HCT116 (cell line): ENCODE measurements around the gene HNRNPL. TPM values are rescaled to one million over a fixed set of nuclear protein-coding genes. Genes with fewer than 3 reads are reported as not detected.

Source experiments
- ATAC-seq: fragments of 200-7000 bp; cut with Tn5 transposase; 2 replicates; pipeline ENCODE4 v1.9.1; 2020; ENCODE audit warnings: mild to moderate bottlenecking, moderate library complexity
- BruUV-seq: library from RNA; stranded (reverse); fragments of 400-500 nt; replicated peaks from 2 replicates; lab custom pipeline; 2021; lab: Mats Ljungman, UMichigan
- CTCF ChIA-PET: fragments of 300-600 bp; sonication (Branson Sonifier 250); formaldehyde crosslinking; loops from one replicate; lab custom pipeline; 2021; ENCODE audit warnings: antibody characterized with exemption; lab: Charles Lee
- POLR2A ChIA-PET: fragments of 300-600, 350-600 bp; sonication (Branson Sonifier 250); formaldehyde crosslinking; loops from one replicate; lab custom pipeline; 2021; ENCODE audit warnings: antibody characterized with exemption; lab: Charles Lee
- RAD21 ChIA-PET, 2 experiments: fragments of 300-600 bp; sonication (Branson Sonifier 250); formaldehyde crosslinking; loops; one replicate each; lab custom pipeline; 2023; ENCODE audit warnings: low total read pairs in 2 of 2; ENCODE audit not compliant: uncharacterized antibody in 2 of 2, unreplicated experiment in 2 of 2, low non-redundant PET in 1 of 2; lab: Charles Lee
- DNase-seq: peaks from one replicate; pipeline ENCODE4 v3.0.0-alpha.2; 2010; ENCODE audit warnings: low read depth, low spot score
- H2AFZ ChIP-seq: fragments of 200-600 bp; shearing (Covaris generic), sonication (generic); 2 replicates; pipeline ENCODE4 v1.6.1; 2017; ENCODE audit warnings: low read depth, mixed run types, mixed read lengths, antibody characterized with exemption, low read length; ENCODE audit not compliant: poor library complexity, severe bottlenecking
- H3K27ac ChIP-seq: 2 replicates; pipeline ENCODE4 v1.5.1; 2012; ENCODE audit warnings: low read depth, low read length
- H3K27me3 ChIP-seq: fragments of 200-600 bp; sonication (generic); 2 replicates; pipeline ENCODE4 v1.6.1; 2016; ENCODE audit warnings: mixed run types, low read length, mixed read lengths; ENCODE audit not compliant: insufficient read depth
- H3K36me3 ChIP-seq, 2 experiments: fragments of 200-500 bp in 1 of 2; fragments of 200-600 bp in 1 of 2; sonication (Bioruptor generic) in 1 of 2; sonication (generic) in 1 of 2; 2 replicates each; pipeline versions ENCODE4 v1.5.1 to v1.6.1; 2014 to 2016; ENCODE audit warnings: low read length in 2 of 2, inconsistent platforms in 1 of 2, mixed read lengths in 1 of 2, mixed run types in 1 of 2; ENCODE audit not compliant: insufficient read depth in 2 of 2, control insufficient read depth in 1 of 2
- H3K4me1 ChIP-seq, 2 experiments: fragments of 200-600 bp in 1 of 2; sonication (generic) in 1 of 2; 2 replicates each; pipeline versions ENCODE4 v1.5.1 to v1.6.1; 2012 to 2017; ENCODE audit warnings: low read length in 2 of 2, inconsistent platforms in 1 of 2, mild to moderate bottlenecking in 1 of 2, mixed read lengths in 1 of 2, mixed run types in 1 of 2, moderate library complexity in 1 of 2; ENCODE audit not compliant: insufficient read depth in 2 of 2, control insufficient read depth in 1 of 2
- H3K4me2 ChIP-seq: fragments of 200-600 bp; sonication (generic); 2 replicates; pipeline ENCODE4 v1.6.1; 2017; ENCODE audit warnings: mixed run types, low read length, mixed read lengths
- H3K4me3 ChIP-seq, 2 experiments: fragments of 200-600 bp in 1 of 2; sonication (generic) in 1 of 2; replicated peaks in 1 of 2; 2 replicates each; pipeline ENCODE4 v1.5.1; 2011 to 2016; ENCODE audit warnings: low read length in 2 of 2, control low read depth in 1 of 2, low read depth in 1 of 2, mild to moderate bottlenecking in 1 of 2, mixed read lengths in 1 of 2, mixed run types in 1 of 2
- H3K79me2 ChIP-seq: fragments of 200-600 bp; sonication (generic); 2 replicates; pipeline ENCODE4 v1.6.1; 2017; ENCODE audit warnings: mild to moderate bottlenecking, mixed run types, low read length, moderate library complexity, mixed read lengths; ENCODE audit not compliant: insufficient read depth
- H3K9ac ChIP-seq: fragments of 200-600 bp; sonication (generic); 2 replicates; pipeline ENCODE4 v1.6.1; 2016; ENCODE audit warnings: low read length, mixed read lengths
- H3K9me2 ChIP-seq: fragments of 200-600 bp; sonication (generic), shearing (Covaris generic); 2 replicates; pipeline ENCODE4 v1.6.1; 2017; ENCODE audit warnings: mixed run types, mild to moderate bottlenecking, moderate library complexity; ENCODE audit not compliant: insufficient read depth
- H3K9me3 ChIP-seq, 2 experiments: fragments of 200-500 bp in 1 of 2; fragments of 200-600 bp in 1 of 2; sonication (Bioruptor generic) in 1 of 2; sonication (generic) in 1 of 2; 2 replicates each; pipeline ENCODE4 v1.6.1; 2014 to 2017; ENCODE audit warnings: low read length in 2 of 2, mixed read lengths in 2 of 2, inconsistent platforms in 1 of 2, low read depth in 1 of 2, mild to moderate bottlenecking in 1 of 2, mixed run types in 1 of 2, moderate library complexity in 1 of 2; ENCODE audit not compliant: control insufficient read depth in 1 of 2, insufficient read depth in 1 of 2
- H4K20me1 ChIP-seq: fragments of 200-600 bp; sonication (generic), shearing (Covaris generic); 2 replicates; pipeline ENCODE4 v1.6.1; 2017; ENCODE audit warnings: mixed run types, mild to moderate bottlenecking, moderate library complexity; ENCODE audit not compliant: insufficient read depth
- CBX3 ChIP-seq: IDR thresholded peaks from 2 replicates; pipeline ENCODE4 v1.6.1; 2012; ENCODE audit warnings: low read depth
- CEBPB ChIP-seq: IDR thresholded peaks from 2 replicates; pipeline ENCODE4 v1.6.1; 2012; ENCODE audit warnings: low read depth
- EZH2 ChIP-seq: fragments of 200-600 bp; sonication (generic); IDR thresholded peaks from 2 replicates; pipeline ENCODE4 v1.6.1; 2017; ENCODE audit warnings: antibody characterized with exemption, mixed run types
- EZH2phosphoT487 ChIP-seq: fragments of 200-600 bp; IDR thresholded peaks from 2 replicates; pipeline ENCODE4 v1.6.1; 2018; ENCODE audit warnings: antibody characterized with exemption, borderline replicate concordance
- FOSL1 ChIP-seq: IDR thresholded peaks from 2 replicates; pipeline ENCODE4 v1.6.1; 2012; ENCODE audit warnings: low read depth
- JUND ChIP-seq: IDR thresholded peaks from 2 replicates; pipeline ENCODE4 v1.6.1; 2012
- POLR2A ChIP-seq: IDR thresholded peaks from 2 replicates; pipeline ENCODE4 v1.7.0; 2011; ENCODE audit warnings: borderline replicate concordance; ENCODE audit not compliant: insufficient read depth, insufficient read length; ENCODE audit errors: extremely low read depth
- POLR2AphosphoS5 ChIP-seq: IDR thresholded peaks from 2 replicates; pipeline ENCODE4 v1.6.1; 2011; ENCODE audit warnings: mild to moderate bottlenecking, low read depth, low read length, moderate library complexity
- RAD21 ChIP-seq: IDR thresholded peaks from 2 replicates; pipeline ENCODE4 v1.6.1; 2012; ENCODE audit warnings: low read depth, mild to moderate bottlenecking
- SIN3A ChIP-seq: IDR thresholded peaks from 2 replicates; pipeline ENCODE4 v1.6.1; 2012; ENCODE audit warnings: low read depth
- SRF ChIP-seq: IDR thresholded peaks from 2 replicates; pipeline ENCODE4 v1.6.1; 2012; ENCODE audit warnings: low read depth
- TCF7L2 ChIP-seq: IDR thresholded peaks from 2 replicates; pipeline ENCODE4 v1.7.0; 2011; ENCODE audit warnings: borderline replicate concordance, inconsistent platforms; ENCODE audit not compliant: insufficient read depth, insufficient read length; ENCODE audit errors: extremely low read depth
- YY1 ChIP-seq: IDR thresholded peaks from 2 replicates; pipeline ENCODE4 v1.6.1; 2011; ENCODE audit warnings: low read length, low read depth, moderate library complexity, mild to moderate bottlenecking; ENCODE audit not compliant: insufficient replicate concordance; ENCODE audit errors: extremely low read depth
- ZFX ChIP-seq: fragments of 450-650 bp; IDR thresholded peaks from 2 replicates; pipeline ENCODE4 v1.6.1; 2017
- ZNF274 ChIP-seq: fragments of 200-500 bp; sonication (Bioruptor generic); IDR thresholded peaks from 2 replicates; pipeline ENCODE4 v1.6.1; 2014; ENCODE audit warnings: mild to moderate bottlenecking, low read depth, low read length, inconsistent platforms
- intact Hi-C: fragments of 100-400 bp; cut with micrococcal nuclease; formaldehyde crosslinking; loops from 2 replicates; pipeline ENCODE4 v1.10.0; 2022
- total RNA-seq: library from RNA; stranded (reverse); gene quantifications from one replicate; pipeline ENCODE4 v1.2.1, GENCODE V29; 2021; ENCODE audit not compliant: unreplicated experiment
- TF ChIP-seq, protein P1 (sequence below): IDR thresholded peaks from 2 replicates; pipeline ENCODE4 v1.6.1; 2012
- TF ChIP-seq, protein P2 (sequence below), 3 experiments: fragments of 200-600 bp in 1 of 3; sonication (generic) in 1 of 3; IDR thresholded peaks in 2 of 3; conservative IDR thresholded peaks in 1 of 3; 2 replicates each; pipeline ENCODE4 v1.5.1; 2012 to 2017; ENCODE audit warnings: low read depth in 2 of 3, low read length in 2 of 3, antibody characterized with exemption in 1 of 3, borderline replicate concordance in 1 of 3, control low read depth in 1 of 3, mild to moderate bottlenecking in 1 of 3, mixed read lengths in 1 of 3, mixed run types in 1 of 3, moderate library complexity in 1 of 3; ENCODE audit not compliant: insufficient read depth in 1 of 3
- TF ChIP-seq, protein P3 (sequence below): IDR thresholded peaks from 2 replicates; pipeline ENCODE4 v1.6.1; 2012

Gene HNRNPL
- total RNA-seq, 1 experiment from 2014 or later, result 551 TPM

DNA sequence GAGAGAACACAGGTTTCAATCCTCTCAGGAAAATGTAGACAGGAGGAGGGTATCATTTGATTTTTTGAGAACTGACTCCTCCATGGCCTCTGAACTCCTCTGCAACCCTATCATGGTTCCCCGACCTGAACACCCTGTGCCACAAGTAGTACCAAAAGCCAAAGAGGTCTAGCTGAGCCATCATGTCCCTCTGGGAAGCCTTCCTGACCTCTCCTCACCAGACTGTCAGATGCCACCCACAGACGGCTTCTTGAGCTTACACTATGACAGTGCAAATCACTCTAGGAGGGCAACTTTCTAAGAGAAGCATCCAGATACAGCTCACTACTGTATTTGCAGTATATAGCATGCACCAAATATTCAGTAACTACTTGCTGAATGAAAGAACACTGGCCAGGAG, 3.7 kb downstream of the HNRNPL start:
- ChIA-PET POLR2A (no interaction called here), CTCF (no interaction called here), RAD21 (no interaction called here)
- ATAC-seq (no peak), DNase-seq (no peak)
- H3K9me2 ChIP-seq, result no peaks in the 10 kb centered on the region
- H3K4me2 ChIP-seq, result no peak overlapping the region
- H2AFZ ChIP-seq, result no peak overlapping the region
- no peaks in the 10 kb centered on the region for H3K9me3 ChIP-seq
- intact Hi-C loops, result no loop called here
- H3K4me3 ChIP-seq, result no peak overlapping the region
- H4K20me1 ChIP-seq, result peaks cover 20% of the 10 kb centered on the region
- TF ChIP-seq EZH2, result no peak
- TF ChIP-seq CEBPB, result no peak
- no peak for TF ChIP-seq JUND
- TF ChIP-seq ZFX, result no peak
- TF ChIP-seq RAD21, result no peak
- TF ChIP-seq, protein P1, sequence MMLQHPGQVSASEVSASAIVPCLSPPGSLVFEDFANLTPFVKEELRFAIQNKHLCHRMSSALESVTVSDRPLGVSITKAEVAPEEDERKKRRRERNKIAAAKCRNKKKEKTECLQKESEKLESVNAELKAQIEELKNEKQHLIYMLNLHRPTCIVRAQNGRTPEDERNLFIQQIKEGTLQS, result no peak
- no peak for TF ChIP-seq POLR2AphosphoS5
- TF ChIP-seq TCF7L2, result no peak
- no peak for TF ChIP-seq SRF
- no peak for TF ChIP-seq POLR2A
- TF ChIP-seq, protein P2, sequence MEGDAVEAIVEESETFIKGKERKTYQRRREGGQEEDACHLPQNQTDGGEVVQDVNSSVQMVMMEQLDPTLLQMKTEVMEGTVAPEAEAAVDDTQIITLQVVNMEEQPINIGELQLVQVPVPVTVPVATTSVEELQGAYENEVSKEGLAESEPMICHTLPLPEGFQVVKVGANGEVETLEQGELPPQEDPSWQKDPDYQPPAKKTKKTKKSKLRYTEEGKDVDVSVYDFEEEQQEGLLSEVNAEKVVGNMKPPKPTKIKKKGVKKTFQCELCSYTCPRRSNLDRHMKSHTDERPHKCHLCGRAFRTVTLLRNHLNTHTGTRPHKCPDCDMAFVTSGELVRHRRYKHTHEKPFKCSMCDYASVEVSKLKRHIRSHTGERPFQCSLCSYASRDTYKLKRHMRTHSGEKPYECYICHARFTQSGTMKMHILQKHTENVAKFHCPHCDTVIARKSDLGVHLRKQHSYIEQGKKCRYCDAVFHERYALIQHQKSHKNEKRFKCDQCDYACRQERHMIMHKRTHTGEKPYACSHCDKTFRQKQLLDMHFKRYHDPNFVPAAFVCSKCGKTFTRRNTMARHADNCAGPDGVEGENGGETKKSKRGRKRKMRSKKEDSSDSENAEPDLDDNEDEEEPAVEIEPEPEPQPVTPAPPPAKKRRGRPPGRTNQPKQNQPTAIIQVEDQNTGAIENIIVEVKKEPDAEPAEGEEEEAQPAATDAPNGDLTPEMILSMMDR (IDR thresholded peaks at IDR 0.05 in 2 of 3, conservative IDR thresholded peaks at IDR 0.05 in 1 of 3; ENCODE audit: borderline replicate concordance in 1 of 3, insufficient read depth in 1 of 3, low read depth in 2 of 3, low read length in 2 of 3), result no peak
- no peak for TF ChIP-seq YY1
- no peak for TF ChIP-seq SIN3A
- TF ChIP-seq, protein P3, sequence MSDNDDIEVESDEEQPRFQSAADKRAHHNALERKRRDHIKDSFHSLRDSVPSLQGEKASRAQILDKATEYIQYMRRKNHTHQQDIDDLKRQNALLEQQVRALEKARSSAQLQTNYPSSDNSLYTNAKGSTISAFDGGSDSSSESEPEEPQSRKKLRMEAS, result no peak
- TF ChIP-seq ZNF274, result no peak
- TF ChIP-seq CBX3, result no peak
- TF ChIP-seq FOSL1, result no peak
- TF ChIP-seq EZH2phosphoT487, result no peak
- no peaks in the 10 kb centered on the region for H3K27me3 ChIP-seq
- H3K9ac ChIP-seq, result no peak overlapping the region
- H3K36me3 ChIP-seq, result peaks cover 61 to 72% of the 10 kb centered on the region in 2 experiments
- peaks cover 7 to 28% of the 10 kb centered on the region in 2 experiments; a peak in 3 of 4 replicates for H3K4me1 ChIP-seq
- H3K27ac ChIP-seq, result no peak overlapping the region
- peaks cover 81% of the 10 kb centered on the region for H3K79me2 ChIP-seq
- no TSS peak for BruUV-seq
